22Rv1 (cell line): ENCODE results near the gene SIN3B.

ENCODE experiments used
- ZFX ChIP-seq: fragments of 450-650 bp; IDR thresholded peaks from 2 replicates; pipeline ENCODE4 v1.6.1; 2017; ENCODE audit warnings: antibody characterized with exemption, borderline replicate concordance
- TF ChIP-seq, protein P1 (sequence below): fragments of 450-650 bp; IDR thresholded peaks from 2 replicates; pipeline ENCODE4 v1.5.1; 2017; ENCODE audit warnings: mild to moderate bottlenecking

DNA sequence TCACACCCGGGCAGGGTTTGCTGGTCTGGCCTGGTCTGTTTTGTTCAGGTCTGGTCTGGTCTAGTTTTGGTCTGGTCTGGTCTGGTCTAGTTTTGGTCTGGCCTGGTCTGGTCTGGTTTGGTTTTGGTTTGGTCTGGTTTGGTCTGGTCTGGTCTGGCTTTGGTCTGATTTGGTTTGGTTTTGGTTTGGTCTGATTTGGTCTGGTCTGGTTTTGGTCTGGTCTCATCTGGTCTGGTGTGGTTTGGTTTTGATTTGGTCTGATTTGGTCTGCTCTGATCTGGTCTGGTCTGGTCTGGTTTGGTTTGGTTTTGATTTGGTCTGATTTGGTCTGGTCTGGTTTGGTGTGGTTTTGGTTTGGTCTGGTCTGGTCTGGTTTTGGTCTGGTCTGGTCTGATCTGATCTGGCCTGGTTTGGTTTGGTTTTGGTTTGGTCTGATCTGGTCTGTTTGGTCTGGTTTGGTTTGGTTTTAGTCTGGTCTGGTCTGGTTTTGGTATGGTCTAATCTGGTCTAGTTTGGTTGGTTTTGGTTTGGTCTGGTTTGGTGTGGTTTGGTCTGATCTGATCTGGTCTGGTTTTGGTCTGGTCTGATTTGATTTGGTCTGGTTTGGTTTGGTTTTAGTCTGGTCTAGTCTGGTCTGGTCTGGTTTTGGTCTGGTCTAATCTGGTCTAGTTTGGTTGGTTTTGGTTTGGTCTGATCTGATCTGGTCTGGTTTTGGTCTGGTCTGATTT is 45.2 kb downstream of the SIN3B start:
- TF ChIP-seq, protein P1, sequence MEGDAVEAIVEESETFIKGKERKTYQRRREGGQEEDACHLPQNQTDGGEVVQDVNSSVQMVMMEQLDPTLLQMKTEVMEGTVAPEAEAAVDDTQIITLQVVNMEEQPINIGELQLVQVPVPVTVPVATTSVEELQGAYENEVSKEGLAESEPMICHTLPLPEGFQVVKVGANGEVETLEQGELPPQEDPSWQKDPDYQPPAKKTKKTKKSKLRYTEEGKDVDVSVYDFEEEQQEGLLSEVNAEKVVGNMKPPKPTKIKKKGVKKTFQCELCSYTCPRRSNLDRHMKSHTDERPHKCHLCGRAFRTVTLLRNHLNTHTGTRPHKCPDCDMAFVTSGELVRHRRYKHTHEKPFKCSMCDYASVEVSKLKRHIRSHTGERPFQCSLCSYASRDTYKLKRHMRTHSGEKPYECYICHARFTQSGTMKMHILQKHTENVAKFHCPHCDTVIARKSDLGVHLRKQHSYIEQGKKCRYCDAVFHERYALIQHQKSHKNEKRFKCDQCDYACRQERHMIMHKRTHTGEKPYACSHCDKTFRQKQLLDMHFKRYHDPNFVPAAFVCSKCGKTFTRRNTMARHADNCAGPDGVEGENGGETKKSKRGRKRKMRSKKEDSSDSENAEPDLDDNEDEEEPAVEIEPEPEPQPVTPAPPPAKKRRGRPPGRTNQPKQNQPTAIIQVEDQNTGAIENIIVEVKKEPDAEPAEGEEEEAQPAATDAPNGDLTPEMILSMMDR = no peak
- TF ChIP-seq ZFX = no peak
